Thyroid gland (tissue), 4 donors: Measurements from ENCODE around the gene KCNMA1.

Experiments used
- POLR2A ChIP-seq, 2 donors: fragments of 450-650 bp; IDR thresholded peaks; one replicate each; pipeline ENCODE4 v1.6.1; 2017; ENCODE audit warnings: antibody characterized with exemption in 2 of 2, mild to moderate bottlenecking in 2 of 2, moderate library complexity in 1 of 2
- TF ChIP-seq, protein P1 (sequence below), 6 experiments: fragments of 200-600 bp in 3 of 6; fragments of 450-650 bp in 3 of 6; sonication (generic) in 3 of 6; IDR thresholded peaks; one replicate each; pipeline ENCODE4 v1.5.1; 2016 to 2019; ENCODE audit warnings: antibody characterized with exemption in 6 of 6, mild to moderate bottlenecking in 2 of 6, inconsistent platforms in 1 of 6, moderate library complexity in 1 of 6

DNA sequence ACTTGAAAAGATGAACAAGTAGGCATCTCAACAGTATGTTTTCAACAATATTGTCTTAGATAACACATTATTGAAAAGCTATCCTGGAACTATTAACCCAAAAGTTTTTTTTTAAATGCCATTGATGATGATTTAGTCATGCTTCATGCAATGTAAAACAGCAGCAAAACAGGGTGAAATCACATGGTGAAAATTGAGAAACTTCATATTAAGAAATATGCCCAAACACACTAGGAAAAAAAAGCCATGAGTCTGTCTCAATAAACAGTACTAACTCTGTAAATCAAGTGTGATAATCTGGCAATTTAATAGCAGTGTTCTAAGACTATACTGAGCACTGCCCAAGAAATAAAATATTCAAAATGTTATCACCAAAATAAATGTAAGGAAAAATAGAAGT is 613.1 kb downstream of the KCNMA1 start:
- TF ChIP-seq, protein P1, sequence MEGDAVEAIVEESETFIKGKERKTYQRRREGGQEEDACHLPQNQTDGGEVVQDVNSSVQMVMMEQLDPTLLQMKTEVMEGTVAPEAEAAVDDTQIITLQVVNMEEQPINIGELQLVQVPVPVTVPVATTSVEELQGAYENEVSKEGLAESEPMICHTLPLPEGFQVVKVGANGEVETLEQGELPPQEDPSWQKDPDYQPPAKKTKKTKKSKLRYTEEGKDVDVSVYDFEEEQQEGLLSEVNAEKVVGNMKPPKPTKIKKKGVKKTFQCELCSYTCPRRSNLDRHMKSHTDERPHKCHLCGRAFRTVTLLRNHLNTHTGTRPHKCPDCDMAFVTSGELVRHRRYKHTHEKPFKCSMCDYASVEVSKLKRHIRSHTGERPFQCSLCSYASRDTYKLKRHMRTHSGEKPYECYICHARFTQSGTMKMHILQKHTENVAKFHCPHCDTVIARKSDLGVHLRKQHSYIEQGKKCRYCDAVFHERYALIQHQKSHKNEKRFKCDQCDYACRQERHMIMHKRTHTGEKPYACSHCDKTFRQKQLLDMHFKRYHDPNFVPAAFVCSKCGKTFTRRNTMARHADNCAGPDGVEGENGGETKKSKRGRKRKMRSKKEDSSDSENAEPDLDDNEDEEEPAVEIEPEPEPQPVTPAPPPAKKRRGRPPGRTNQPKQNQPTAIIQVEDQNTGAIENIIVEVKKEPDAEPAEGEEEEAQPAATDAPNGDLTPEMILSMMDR (IDR thresholded peaks at IDR 0.05) = no peak
- no peak for TF ChIP-seq POLR2A (IDR thresholded peaks at IDR 0.05)
